Mesenchymal stem cell (in vitro differentiated cells and primary cell): Measurements from ENCODE around the gene SMOC2.

Experiments used
- DNase-seq: peaks from one replicate; pipeline ENCODE4 v3.0.0-alpha.2; 2013
- H2AFZ ChIP-seq: one replicate; pipeline ENCODE4 v1.6.1; 2013; ENCODE audit warnings: low read depth, mild to moderate bottlenecking, control low read depth, inconsistent platforms, low read length, moderate library complexity
- H2AK5ac ChIP-seq: 2 replicates; pipeline ENCODE4 v1.6.1; 2013; ENCODE audit warnings: low read length, moderate library complexity, mild to moderate bottlenecking, inconsistent platforms; ENCODE audit not compliant: severe bottlenecking
- H2BK120ac ChIP-seq: one replicate; pipeline ENCODE4 v1.6.1; 2013; ENCODE audit warnings: low read depth, mild to moderate bottlenecking, inconsistent platforms, low read length, moderate library complexity
- H2BK12ac ChIP-seq, 2 experiments: one replicate each; pipeline ENCODE4 v1.6.1; 2013; ENCODE audit warnings: inconsistent platforms in 2 of 2, low read length in 2 of 2, mild to moderate bottlenecking in 2 of 2, moderate library complexity in 2 of 2, control low read depth in 1 of 2
- H2BK15ac ChIP-seq: one replicate; pipeline ENCODE4 v1.6.1; 2013; ENCODE audit warnings: mild to moderate bottlenecking, low read depth, inconsistent platforms; ENCODE audit not compliant: poor library complexity, severe bottlenecking
- H2BK5ac ChIP-seq: 2 replicates; pipeline ENCODE4 v1.6.1; 2013; ENCODE audit warnings: low read depth, mild to moderate bottlenecking, low read length, control low read depth, inconsistent platforms; ENCODE audit not compliant: poor library complexity, severe bottlenecking
- H3K14ac ChIP-seq, 2 experiments: one replicate each; pipeline ENCODE4 v1.6.1; 2013; ENCODE audit warnings: inconsistent platforms in 2 of 2, low read length in 2 of 2, control low read depth in 1 of 2, mild to moderate bottlenecking in 1 of 2, moderate library complexity in 1 of 2
- H3K18ac ChIP-seq, 2 experiments: one replicate each; pipeline ENCODE4 v1.6.1; 2013; ENCODE audit warnings: inconsistent platforms in 2 of 2, low read length in 2 of 2, control low read depth in 1 of 2, low read depth in 1 of 2, mild to moderate bottlenecking in 1 of 2
- H3K23ac ChIP-seq, 2 experiments: one replicate each; pipeline ENCODE4 v1.6.1; 2013; ENCODE audit warnings: inconsistent platforms in 2 of 2, low read length in 2 of 2, mild to moderate bottlenecking in 2 of 2, moderate library complexity in 2 of 2, control low read depth in 1 of 2
- H3K27ac ChIP-seq: 2 replicates; pipeline ENCODE4 v1.5.1; 2013; ENCODE audit warnings: mild to moderate bottlenecking, moderate library complexity, low read length, control low read depth, inconsistent platforms; ENCODE audit not compliant: poor library complexity, severe bottlenecking
- H3K27me3 ChIP-seq, 2 experiments: 2 replicates each; pipeline versions ENCODE4 v1.6.1 to v1.7.0; 2013; ENCODE audit warnings: low read length in 2 of 2, mild to moderate bottlenecking in 2 of 2, moderate library complexity in 2 of 2, control low read depth in 1 of 2, inconsistent platforms in 1 of 2; ENCODE audit not compliant: control insufficient read depth in 1 of 2, insufficient read depth in 1 of 2
- H3K36me3 ChIP-seq, 2 experiments: 2 replicates each; pipeline versions ENCODE4 v1.6.1 to v1.7.0; 2013; ENCODE audit warnings: low read length in 2 of 2, control low read depth in 1 of 2, inconsistent platforms in 1 of 2, low read depth in 1 of 2, mild to moderate bottlenecking in 1 of 2; ENCODE audit not compliant: insufficient read depth in 2 of 2, control insufficient read depth in 1 of 2
- H3K4ac ChIP-seq, 2 experiments: one replicate each; pipeline ENCODE4 v1.6.1; 2013; ENCODE audit warnings: inconsistent platforms in 2 of 2, low read length in 2 of 2, mild to moderate bottlenecking in 2 of 2, moderate library complexity in 2 of 2, control low read depth in 1 of 2, low read depth in 1 of 2
- H3K4me1 ChIP-seq: 2 replicates; pipeline ENCODE4 v1.6.1; 2013; ENCODE audit warnings: low read depth, low read length, control low read depth; ENCODE audit not compliant: control insufficient read depth, insufficient read depth
- H3K4me2 ChIP-seq: 2 replicates; pipeline ENCODE4 v1.6.1; 2013; ENCODE audit warnings: low read length, mild to moderate bottlenecking, inconsistent platforms; ENCODE audit not compliant: poor library complexity, severe bottlenecking
- H3K4me3 ChIP-seq, 2 experiments: 2 replicates each; pipeline versions ENCODE4 v1.5.1 to v1.7.0; 2013; ENCODE audit warnings: low read length in 2 of 2, mild to moderate bottlenecking in 2 of 2, control low read depth in 1 of 2, low read depth in 1 of 2; ENCODE audit not compliant: insufficient read depth in 1 of 2
- H3K79me1 ChIP-seq: replicated peaks from 2 replicates; pipeline ENCODE4 v1.6.1; 2013; ENCODE audit warnings: mild to moderate bottlenecking, control low read depth, low read length, inconsistent platforms; ENCODE audit not compliant: poor library complexity, severe bottlenecking
- H3K9ac ChIP-seq: 2 replicates; pipeline ENCODE4 v1.7.0; 2013; ENCODE audit warnings: mild to moderate bottlenecking, low read length, moderate library complexity
- H3K9me3 ChIP-seq: 2 replicates; pipeline ENCODE4 v1.7.0; 2013; ENCODE audit warnings: mild to moderate bottlenecking, low read length; ENCODE audit not compliant: control insufficient read depth
- H4K8ac ChIP-seq: one replicate; pipeline ENCODE4 v1.6.1; 2013; ENCODE audit warnings: inconsistent platforms, mild to moderate bottlenecking, low read length, moderate library complexity
- H4K91ac ChIP-seq: one replicate; pipeline ENCODE4 v1.6.1; 2013; ENCODE audit warnings: mild to moderate bottlenecking, low read length, inconsistent platforms
- WGBS: methylation state at CpG from one replicate; pipeline ENCODE4 v1.1.7; 2013; ENCODE audit warnings: mixed read lengths; 5-methylcytosine and 5-hydroxymethylcytosine counted together

SMOC2 gene

DNA sequence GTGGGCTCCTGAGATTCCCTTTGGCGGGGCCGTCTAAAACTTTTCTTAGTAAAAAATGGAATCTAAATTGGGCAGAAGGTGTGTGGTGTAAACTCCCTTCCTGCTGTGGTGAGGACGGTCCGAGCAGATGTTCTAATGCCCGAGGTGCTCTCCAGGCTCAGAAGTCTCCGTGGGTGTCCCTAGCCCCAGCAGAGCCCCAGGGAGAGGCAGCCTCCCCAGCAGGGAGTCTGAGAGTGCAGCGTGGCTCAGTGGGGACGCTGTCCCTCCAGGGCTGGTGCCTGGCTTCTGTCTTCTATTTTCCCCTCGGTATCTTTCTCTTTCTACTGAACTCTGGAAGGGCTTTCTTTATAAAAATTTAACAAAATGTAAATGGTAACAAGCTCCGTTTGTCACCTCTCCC is 208.2 kb downstream of the SMOC2 start:
- peaks cover 8% of the 10 kb centered on the region for H3K4me1 ChIP-seq
- H3K18ac ChIP-seq = no peak overlapping the region
- H2BK12ac ChIP-seq = no peak overlapping the region
- DNase-seq = no peak
- peaks cover 18 to 45% of the 10 kb centered on the region in 2 experiments for H3K27me3 ChIP-seq
- H2BK5ac ChIP-seq = no peak overlapping the region
- H3K23ac ChIP-seq = no peak overlapping the region
- H3K14ac ChIP-seq = no peak overlapping the region
- no peaks in the 10 kb centered on the region for H3K79me1 ChIP-seq
- H4K8ac ChIP-seq = no peak overlapping the region
- no peak overlapping the region for H3K27ac ChIP-seq
- no peak overlapping the region for H3K4me2 ChIP-seq
- H2BK120ac ChIP-seq = no peak overlapping the region
- no peak overlapping the region for H2BK15ac ChIP-seq
- H3K36me3 ChIP-seq = no peaks in the 10 kb centered on the region
- WGBS = 62% methylated on average over 7 of the region's 10 CpGs
- H3K4ac ChIP-seq = no peak overlapping the region
- H3K4me3 ChIP-seq = peak overlapping the region in 1 of 2 experiments; percentile 71
- H3K9ac ChIP-seq = peak overlapping the region; percentile 27
- no peak overlapping the region for H2AFZ ChIP-seq
- no peak overlapping the region for H2AK5ac ChIP-seq
- no peak overlapping the region for H4K91ac ChIP-seq
- no peaks in the 10 kb centered on the region for H3K9me3 ChIP-seq

GRCh38 chr6:168650671-168651111 is 209.7 kb downstream of the SMOC2 start:
- H3K36me3 ChIP-seq = no peaks in the 10 kb centered on the region
- peaks cover 18 to 42% of the 10 kb centered on the region in 2 experiments for H3K27me3 ChIP-seq
- H3K23ac ChIP-seq = no peak overlapping the region
- H4K8ac ChIP-seq = no peak overlapping the region
- no peaks in the 10 kb centered on the region for H3K79me1 ChIP-seq
- H2BK120ac ChIP-seq = no peak overlapping the region
- no peak overlapping the region for H3K27ac ChIP-seq
- H3K4me2 ChIP-seq = no peak overlapping the region
- H2AFZ ChIP-seq = no peak overlapping the region
- DNase-seq = no peak
- H3K9ac ChIP-seq = no peak overlapping the region
- H2BK5ac ChIP-seq = no peak overlapping the region
- H4K91ac ChIP-seq = no peak overlapping the region
- WGBS = 76% methylated on average over 15 of the region's 15 CpGs
- H2AK5ac ChIP-seq = no peak overlapping the region
- H3K18ac ChIP-seq = no peak overlapping the region
- no peak overlapping the region for H2BK15ac ChIP-seq
- no peak overlapping the region for H3K4ac ChIP-seq
- no peaks in the 10 kb centered on the region for H3K9me3 ChIP-seq
- no peak overlapping the region for H3K4me3 ChIP-seq
- H2BK12ac ChIP-seq = no peak overlapping the region
- H3K4me1 ChIP-seq = peaks cover 8% of the 10 kb centered on the region
- H3K14ac ChIP-seq = no peak overlapping the region

DNA sequence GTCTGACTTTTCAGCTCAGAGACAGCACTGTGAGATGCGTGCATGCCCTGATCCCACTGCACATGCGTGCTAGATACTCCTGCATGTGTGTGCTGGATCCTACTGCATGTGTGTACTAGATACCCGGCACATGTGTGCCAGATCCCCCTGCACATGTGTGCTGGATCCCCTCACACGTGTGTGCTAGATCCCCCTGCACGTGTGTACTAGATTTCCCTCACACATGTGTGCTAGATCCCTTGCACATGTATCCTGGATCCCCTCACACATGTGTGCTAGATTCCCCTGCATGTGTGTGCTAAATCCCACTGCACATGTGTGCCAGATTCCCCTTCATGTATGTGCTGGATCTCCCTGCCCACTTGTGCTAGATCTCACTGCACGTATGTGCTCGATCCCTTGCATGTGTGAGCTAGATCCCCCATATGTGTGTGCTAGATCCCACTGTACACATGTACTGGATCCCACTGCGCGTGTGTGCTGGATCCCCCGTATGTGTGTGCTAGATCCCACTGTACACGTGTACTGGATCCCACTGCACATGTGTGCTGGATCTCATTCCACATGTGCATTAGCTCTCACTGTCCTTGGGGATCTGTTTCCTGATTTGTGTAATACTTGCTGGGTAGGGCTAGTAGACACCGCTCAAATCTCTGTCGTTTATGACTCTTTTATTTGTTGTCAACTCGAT is 214.6 kb downstream of the SMOC2 start:
- H4K91ac ChIP-seq = no peak overlapping the region
- no peak for DNase-seq
- no peak overlapping the region for H3K18ac ChIP-seq
- no peak overlapping the region for H2BK120ac ChIP-seq
- H3K4me3 ChIP-seq = no peak overlapping the region
- no peaks in the 10 kb centered on the region for H3K79me1 ChIP-seq
- no peak overlapping the region for H2BK12ac ChIP-seq
- H3K9ac ChIP-seq = no peak overlapping the region
- no peak overlapping the region for H3K14ac ChIP-seq
- H3K27ac ChIP-seq = no peak overlapping the region
- H2AK5ac ChIP-seq = no peak overlapping the region
- peaks cover 4% of the 10 kb centered on the region for H3K9me3 ChIP-seq
- H3K27me3 ChIP-seq = peaks cover 1 to 4% of the 10 kb centered on the region in 2 experiments
- no peak overlapping the region for H3K23ac ChIP-seq
- H4K8ac ChIP-seq = no peak overlapping the region
- no peak overlapping the region for H2BK15ac ChIP-seq
- no peak overlapping the region for H2AFZ ChIP-seq
- no peak overlapping the region for H3K4ac ChIP-seq
- H3K36me3 ChIP-seq = no peaks in the 10 kb centered on the region
- H3K4me1 ChIP-seq = no peaks in the 10 kb centered on the region
- no peak overlapping the region for H2BK5ac ChIP-seq
- WGBS = 81% methylated on average over 14 of the region's 14 CpGs
- H3K4me2 ChIP-seq = no peak overlapping the region

DNA sequence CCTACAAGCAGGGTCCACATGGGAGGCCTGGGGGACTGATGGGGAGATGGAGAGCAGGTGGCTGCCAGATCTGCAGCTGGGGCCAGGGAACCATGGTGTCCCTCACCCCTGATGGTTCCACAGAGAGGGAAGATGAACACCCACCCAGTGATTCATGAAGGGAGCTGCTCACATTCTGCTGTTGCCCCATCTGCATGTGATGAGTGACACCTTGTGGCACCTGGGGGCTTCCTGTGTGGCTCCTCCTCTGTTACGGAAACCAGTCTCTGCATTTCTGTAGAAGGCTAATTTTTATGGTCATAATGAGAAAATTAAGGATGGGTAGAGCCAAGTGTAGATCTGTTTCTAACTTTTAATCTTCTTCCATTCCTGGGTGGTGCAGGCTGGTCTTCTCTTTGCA is 217.1 kb downstream of the SMOC2 start:
- no peak overlapping the region for H3K9ac ChIP-seq
- no peak overlapping the region for H4K91ac ChIP-seq
- H2BK120ac ChIP-seq = no peak overlapping the region
- no peak overlapping the region for H2AK5ac ChIP-seq
- H3K4ac ChIP-seq = no peak overlapping the region
- no peak overlapping the region for H2BK5ac ChIP-seq
- DNase-seq = no peak
- H3K14ac ChIP-seq = no peak overlapping the region
- no peak overlapping the region for H3K27ac ChIP-seq
- no peak overlapping the region for H3K18ac ChIP-seq
- no peaks in the 10 kb centered on the region for H3K36me3 ChIP-seq
- no peaks in the 10 kb centered on the region for H3K4me1 ChIP-seq
- peaks cover 0 to 8% of the 10 kb centered on the region in 2 experiments for H3K27me3 ChIP-seq
- H2BK12ac ChIP-seq = no peak overlapping the region
- H4K8ac ChIP-seq = no peak overlapping the region
- no peaks in the 10 kb centered on the region for H3K79me1 ChIP-seq
- no peak overlapping the region for H2AFZ ChIP-seq
- H2BK15ac ChIP-seq = no peak overlapping the region
- peaks cover 4% of the 10 kb centered on the region for H3K9me3 ChIP-seq
- no peak overlapping the region for H3K23ac ChIP-seq
- 90% methylated on average over 1 of the region's 1 CpG for WGBS
- no peak overlapping the region for H3K4me2 ChIP-seq
- no peak overlapping the region for H3K4me3 ChIP-seq
